GM18519 (cell line): ENCODE results near the gene C4BPB.

Experiments used
- ATAC-seq: cut with Tn5 transposase; IDR thresholded peaks from one replicate; pipeline ENCODE4 v1.9.1; 2021; ENCODE audit warnings: mild to moderate bottlenecking, moderate library complexity; ENCODE audit not compliant: unreplicated experiment, low FRiP score

Gene C4BPB

GRCh38 chr1:207081088-207081487, 7.6 kb upstream of the C4BPB start:
- no peak for ATAC-seq

GRCh38 chr1:207081806-207082205, 6.9 kb upstream of the C4BPB start:
- no peak for ATAC-seq

- ATAC-seq = no peak
These were observed 4.4 kb upstream of the C4BPB start for GRCh38 chr1:207084232-207084631.

GRCh38 chr1:207084701-207085180, 3.9 kb upstream of the C4BPB start:
- ATAC-seq = no peak

- no peak for ATAC-seq
These were observed 2.8 kb upstream of the C4BPB start for GRCh38 chr1:207085887-207086286.

GRCh38 chr1:207088161-207088560, 499 bp upstream of the C4BPB start:
- no peak for ATAC-seq

GRCh38 chr1:207089627-207090355, 1.1 kb downstream of the C4BPB start:
- ATAC-seq = no peak

GRCh38 chr1:207091200-207091908, 2.7 kb downstream of the C4BPB start:
- no peak for ATAC-seq

GRCh38 chr1:207093944-207094343, 5.3 kb downstream of the C4BPB start:
- ATAC-seq = no peak

GRCh38 chr1:207097871-207098324, 9.2 kb downstream of the C4BPB start:
- ATAC-seq = peak; percentile 81

- ATAC-seq = no peak
These were observed 13.1 kb downstream of the C4BPB start for GRCh38 chr1:207101720-207102119.

GRCh38 chr1:207102146-207102545, 13.5 kb downstream of the C4BPB start:
- no peak for ATAC-seq

GRCh38 chr1:207102659-207103058, 14.0 kb downstream of the C4BPB start:
- ATAC-seq = no peak

- ATAC-seq = no peak
These were observed 15.3 kb downstream of the C4BPB start, which contains the start of gene C4BPA for GRCh38 chr1:207103892-207104373. Gene C4BPA (plus strand): TSS chr1:207104233. CDS start chr1:207113026, 8,793 bp downstream.

GRCh38 chr1:207109004-207109403, 20.3 kb downstream of the C4BPB start:
- ATAC-seq = no peak

- no peak for ATAC-seq
These were observed 24.1 kb downstream of the C4BPB start for GRCh38 chr1:207112616-207113296.

GRCh38 chr1:207115269-207115668, 26.6 kb downstream of the C4BPB start:
- no peak for ATAC-seq

- ATAC-seq = no peak
These were observed 35.7 kb downstream of the C4BPB start for GRCh38 chr1:207124389-207124788.

GRCh38 chr1:207128336-207128921, 39.8 kb downstream of the C4BPB start:
- ATAC-seq = no peak

- no peak for ATAC-seq
These were observed 40.4 kb downstream of the C4BPB start for GRCh38 chr1:207129053-207129452.
